Thymus (tissue), 11 donors: ENCODE data around the gene NDRG4. TPM values are rescaled to one million over a fixed set of nuclear protein-coding genes. Genes with fewer than 3 reads are reported as not detected.

Experiments
- DNase-seq, 9 donors: peaks; one replicate each; pipeline ENCODE4 v3.0.0-alpha.2; 2013; ENCODE audit warnings: low spot score in 9 of 9, low read depth in 6 of 9, missing footprints in 1 of 9
- H3K27ac ChIP-seq, 2 donors: one replicate each; pipeline ENCODE4 v1.5.1; 2013; ENCODE audit warnings: control low read depth in 1 of 2, low read depth in 1 of 2, low read length in 1 of 2, mild to moderate bottlenecking in 1 of 2, moderate library complexity in 1 of 2
- H3K27me3 ChIP-seq, 2 donors: one replicate each; pipeline ENCODE4 v1.5.1; 2013; ENCODE audit warnings: low read length in 1 of 2; ENCODE audit not compliant: control insufficient read depth in 2 of 2, insufficient read depth in 1 of 2
- H3K36me3 ChIP-seq, 2 donors: one replicate each; pipeline ENCODE4 v1.5.1; 2013; ENCODE audit warnings: low read length in 1 of 2, mild to moderate bottlenecking in 1 of 2, moderate library complexity in 1 of 2; ENCODE audit not compliant: control insufficient read depth in 2 of 2, insufficient read depth in 2 of 2
- H3K4me1 ChIP-seq, 2 donors: one replicate each; pipeline ENCODE4 v1.5.1; 2013; ENCODE audit warnings: low read length in 2 of 2; ENCODE audit not compliant: control insufficient read depth in 2 of 2, insufficient read depth in 2 of 2
- H3K4me3 ChIP-seq, 2 donors: one replicate each; pipeline ENCODE4 v1.5.1; 2013; ENCODE audit warnings: low read length in 2 of 2, control low read depth in 1 of 2, mild to moderate bottlenecking in 1 of 2
- H3K9me3 ChIP-seq, 2 donors: one replicate each; pipeline ENCODE4 v1.5.1; 2013; ENCODE audit warnings: low read length in 1 of 2, mild to moderate bottlenecking in 1 of 2; ENCODE audit not compliant: control insufficient read depth in 2 of 2, insufficient read depth in 1 of 2
- WGBS: extraction: QIAGEN DNeasy Blood & Tissue Kit; methylation state at CpG from one replicate; pipeline ENCODE4 v1.1.7; 2013; 5-methylcytosine and 5-hydroxymethylcytosine counted together
- polyA plus RNA-seq: library from polyadenylated mRNA; stranded (reverse); fragments of 200-250 nt; gene quantifications from one replicate; pipeline ENCODE4 v1.2.3, GENCODE V29; 2013
- total RNA-seq: library from RNA; stranded (reverse); fragments of 120-200 nt; gene quantifications from one replicate; pipeline ENCODE4 v1.2.4, GENCODE V29; 2013
- donor health status: healthy.

The NDRG4 gene
- total and polyA plus RNA-seq, 2 donors: 3.0 to 15.7 TPM

GRCh38 chr16:58497935-58498334 is 2.0 kb upstream of the NDRG4 start:
- peaks cover 9 to 80% of the 10 kb centered on the region in 2 donors for H3K27me3 ChIP-seq
- H3K4me1 ChIP-seq: peaks cover 0 to 27% of the 10 kb centered on the region in 2 donors
- WGBS: 70% methylated on average over 5 of the region's 5 CpGs
- no peak overlapping the region for H3K27ac ChIP-seq
- no peaks in the 10 kb centered on the region for H3K36me3 ChIP-seq
- H3K9me3 ChIP-seq: peaks cover 0 to 4% of the 10 kb centered on the region in 2 donors
- no peak for DNase-seq
- no peak overlapping the region for H3K4me3 ChIP-seq

- Histone ChIP-seq H3K27me3 (peaks cover 9 to 82% of the 10 kb centered on the region in 2 donors), H3K4me3 (no peak overlapping the region), H3K27ac (no peak overlapping the region), H3K9me3 (peaks cover 0 to 4% of the 10 kb centered on the region in 2 donors), H3K36me3 (no peaks in the 10 kb centered on the region), H3K4me1 (peaks cover 0 to 27% of the 10 kb centered on the region in 2 donors)
- 88% methylated on average over 9 of the region's 9 CpGs for WGBS
- DNase-seq: no peak
Measured at GRCh38 chr16:58498341-58499091, 1.4 kb upstream of the NDRG4 start.

GRCh38 chr16:58499092-58499511 is 841 bp upstream of the NDRG4 start:
- DNase-seq: no peak
- Histone ChIP-seq H3K27me3 (peaks cover 9 to 77% of the 10 kb centered on the region in 2 donors), H3K4me3 (no peak overlapping the region), H3K36me3 (no peaks in the 10 kb centered on the region), H3K4me1 (peaks cover 0 to 27% of the 10 kb centered on the region in 2 donors), H3K9me3 (peaks cover 0 to 4% of the 10 kb centered on the region in 2 donors), H3K27ac (no peak overlapping the region)
- 93% methylated on average over 10 of the region's 10 CpGs for WGBS

- DNase-seq: no peak
- no peaks in the 10 kb centered on the region for H3K36me3 ChIP-seq
- H3K27me3 ChIP-seq: peaks cover 9 to 65% of the 10 kb centered on the region in 2 donors
- peaks cover 0 to 23% of the 10 kb centered on the region in 2 donors for H3K4me1 ChIP-seq
- H3K27ac ChIP-seq: no peak overlapping the region
- peak overlapping the region; percentile 39 to 46 for H3K4me3 ChIP-seq
- 9% methylated on average over 36 of the region's 36 CpGs for WGBS
- peaks cover 0 to 4% of the 10 kb centered on the region in 2 donors for H3K9me3 ChIP-seq
Measured at GRCh38 chr16:58500430-58501241, 693 bp downstream of the NDRG4 start.

- no peak overlapping the region for H3K27ac ChIP-seq
Measured at GRCh38 chr16:58501242-58502131, 1.5 kb downstream of the NDRG4 start.

GRCh38 chr16:58502217-58502921 is 2.4 kb downstream of the NDRG4 start:
- no peak overlapping the region for H3K4me3 ChIP-seq
- no peak overlapping the region for H3K27ac ChIP-seq
- H3K9me3 ChIP-seq: peaks cover 0 to 4% of the 10 kb centered on the region in 2 donors
- peaks cover 9 to 57% of the 10 kb centered on the region in 2 donors for H3K27me3 ChIP-seq
- whole genome bisulfite sequencing: 86% methylated on average over 8 of the region's 8 CpGs
- DNase-seq: no peak
- H3K4me1 ChIP-seq: peaks cover 0 to 23% of the 10 kb centered on the region in 2 donors
- no peaks in the 10 kb centered on the region for H3K36me3 ChIP-seq

More at GRCh38 chr16:58501242-58502131, 1.5 kb downstream of the NDRG4 start:
- no peaks in the 10 kb centered on the region for H3K36me3 ChIP-seq
- whole genome bisulfite sequencing: 12% methylated on average over 42 of the region's 42 CpGs
- peaks cover 0 to 23% of the 10 kb centered on the region in 2 donors for H3K4me1 ChIP-seq
- peaks cover 0 to 4% of the 10 kb centered on the region in 2 donors for H3K9me3 ChIP-seq
- peak overlapping the region; percentile 39 to 46 for H3K4me3 ChIP-seq
- peak in 7 of 9 donors; percentile 19 to 74 (median 52) for DNase-seq
- peaks cover 9 to 58% of the 10 kb centered on the region in 2 donors for H3K27me3 ChIP-seq

GRCh38 chr16:58503166-58503862 is 3.4 kb downstream of the NDRG4 start:
- Histone ChIP-seq H3K36me3 (no peaks in the 10 kb centered on the region), H3K9me3 (peaks cover 0 to 4% of the 10 kb centered on the region in 2 donors), H3K27ac (no peak overlapping the region), H3K4me1 (peaks cover 0 to 23% of the 10 kb centered on the region in 2 donors), H3K27me3 (peaks cover 9 to 48% of the 10 kb centered on the region in 2 donors), H3K4me3 (no peak overlapping the region)
- no peak for DNase-seq
- WGBS: 93% methylated on average over 14 of the region's 14 CpGs
